HG03571 (cell line): ENCODE results near the gene PPM1A.

Experiments used
- ATAC-seq: cut with Tn5 transposase; IDR thresholded peaks from one replicate; pipeline ENCODE4 v1.9.1; 2021; ENCODE audit not compliant: unreplicated experiment

Gene PPM1A

DNA sequence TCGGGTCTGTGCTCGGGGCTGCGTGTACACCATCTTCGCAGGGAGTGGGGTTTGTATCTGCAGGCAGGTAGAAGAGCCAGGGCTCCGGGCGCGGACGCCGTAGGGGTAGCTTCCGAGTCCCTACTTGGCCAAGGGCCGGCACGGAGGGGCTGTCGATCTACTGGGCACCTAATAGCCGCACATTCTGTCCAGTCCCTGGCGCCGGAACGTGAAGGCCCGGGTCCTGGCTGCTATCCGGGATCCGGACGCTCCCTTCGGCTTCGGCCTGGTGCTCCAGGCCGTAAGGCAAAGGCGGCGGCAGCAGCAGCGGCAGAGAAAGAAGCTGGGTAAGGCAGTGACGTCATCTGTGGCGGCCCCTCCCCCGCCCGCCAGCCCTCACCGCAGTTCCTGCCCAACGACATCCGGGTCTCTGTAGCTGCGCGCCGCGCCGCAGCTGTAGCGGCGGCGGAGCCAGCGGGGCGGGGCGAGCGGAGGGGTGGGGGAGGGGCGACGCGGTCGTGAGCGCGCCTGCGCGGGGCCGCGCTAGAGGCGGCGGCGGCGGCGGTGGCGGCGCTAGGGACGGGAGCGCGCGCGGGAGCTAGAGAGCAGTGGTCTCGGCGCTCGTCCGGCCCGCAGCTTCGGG, at the start of gene PPM1A:
Gene PPM1A (plus strand): TSS at position 525 of the 622 bp plus-strand sequence. CDS start 33,483 bp downstream, outside the sequence.
- ATAC-seq = peak; percentile 70

DNA sequence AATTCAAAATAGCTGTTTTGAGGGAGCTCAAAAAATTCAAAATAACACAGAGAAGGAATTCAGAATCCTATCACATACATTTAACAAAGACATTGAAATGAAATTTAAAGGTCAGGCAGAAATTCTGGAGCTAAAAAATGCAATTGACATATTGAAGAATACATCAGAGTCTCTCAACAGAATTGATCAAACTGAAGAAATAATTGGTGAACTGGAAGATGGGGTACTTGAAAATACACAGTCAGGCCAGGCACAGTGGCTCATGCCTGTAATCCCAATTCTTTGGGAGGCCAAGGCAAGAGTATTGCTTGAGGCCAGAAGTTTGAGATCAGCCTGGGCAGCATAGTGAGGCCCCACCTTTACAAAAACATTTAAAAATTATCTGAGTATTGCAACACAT, 49.7 kb upstream of the PPM1A start:
- ATAC-seq = no peak

GRCh38 chr14:60204104-60204842, 44.7 kb upstream of the PPM1A start:
- peak; percentile 67 for ATAC-seq

- ATAC-seq = peak; percentile 43
Measured at GRCh38 chr14:60204843-60205774, 43.9 kb upstream of the PPM1A start.

GRCh38 chr14:60206249-60206670, 42.8 kb upstream of the PPM1A start:
- ATAC-seq = no peak

DNA sequence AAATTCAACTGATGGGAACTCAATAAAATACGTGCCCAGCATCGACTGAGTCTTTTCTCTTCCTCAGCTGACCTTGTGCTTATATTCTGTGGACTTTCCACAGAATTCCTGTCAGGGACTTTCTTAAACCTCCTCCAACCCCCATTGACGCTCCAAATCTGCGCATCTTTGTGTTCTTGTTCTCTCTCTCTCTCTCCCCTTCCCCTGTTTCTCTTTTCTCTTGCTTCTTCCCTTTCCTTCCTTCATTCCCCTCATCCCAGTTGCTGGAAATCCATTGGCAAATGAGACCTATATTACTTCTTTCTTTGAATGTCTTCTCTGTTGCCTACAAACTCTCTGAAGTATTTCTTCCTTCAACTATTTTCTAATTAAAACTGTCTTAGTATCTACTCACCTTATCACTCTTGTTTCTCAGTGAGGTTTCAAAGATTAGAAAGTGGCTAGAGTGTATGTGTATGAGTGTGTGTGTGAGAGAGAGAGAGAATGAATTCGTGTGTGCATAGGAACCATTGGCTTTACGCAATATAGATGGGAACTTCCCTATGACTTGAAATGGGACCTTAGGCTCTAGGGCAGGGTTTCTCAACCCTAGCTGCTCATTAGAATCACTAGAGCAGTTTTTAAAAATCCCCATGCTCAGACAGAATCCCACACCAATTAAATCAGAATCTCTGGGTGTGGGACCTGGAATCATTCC, 42.0 kb upstream of the PPM1A start:
- ATAC-seq = no peak

DNA sequence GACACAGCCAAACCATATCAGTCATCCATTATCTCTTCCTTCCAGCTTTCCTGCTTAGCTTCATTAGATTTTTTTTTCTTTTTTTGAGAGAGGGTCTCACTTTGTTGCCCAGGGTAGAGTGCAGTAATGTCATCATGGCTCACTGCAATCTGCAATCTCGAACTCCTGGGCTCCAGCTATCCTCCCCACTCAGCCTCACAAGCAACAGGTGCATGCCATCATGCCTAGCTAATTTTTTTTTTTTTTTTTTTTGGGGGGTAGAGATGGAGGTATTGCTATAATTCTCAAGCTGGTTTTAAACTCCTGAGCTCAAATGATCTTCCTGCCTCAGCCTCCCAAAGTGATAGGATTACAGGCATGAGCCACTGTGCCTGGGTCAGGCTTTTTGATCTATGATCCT, 38.3 kb upstream of the PPM1A start:
- ATAC-seq = no peak

- ATAC-seq = no peak
Measured at GRCh38 chr14:60211153-60211552, 37.9 kb upstream of the PPM1A start.

GRCh38 chr14:60212503-60213371, 36.3 kb upstream of the PPM1A start:
- peak; percentile 88 for ATAC-seq

DNA sequence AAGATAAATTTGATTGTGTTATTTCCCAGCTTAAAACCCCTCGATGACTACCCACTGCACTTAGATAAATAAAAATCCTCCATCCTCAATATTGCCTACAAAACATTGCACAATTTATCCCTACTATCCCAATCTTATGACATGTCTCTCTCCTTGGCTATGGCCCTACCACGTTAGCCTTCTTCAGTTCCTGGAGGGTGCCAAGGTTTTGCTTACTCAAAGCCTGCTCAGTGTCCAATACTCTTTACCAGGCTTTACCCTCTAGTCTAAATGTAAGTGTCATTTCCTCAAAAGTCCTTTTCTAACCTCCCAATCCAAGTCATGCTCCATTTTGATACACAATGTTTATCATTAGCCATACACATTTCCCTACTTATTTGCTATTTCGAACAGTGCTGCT, 35.0 kb upstream of the PPM1A start:
- ATAC-seq = no peak

DNA sequence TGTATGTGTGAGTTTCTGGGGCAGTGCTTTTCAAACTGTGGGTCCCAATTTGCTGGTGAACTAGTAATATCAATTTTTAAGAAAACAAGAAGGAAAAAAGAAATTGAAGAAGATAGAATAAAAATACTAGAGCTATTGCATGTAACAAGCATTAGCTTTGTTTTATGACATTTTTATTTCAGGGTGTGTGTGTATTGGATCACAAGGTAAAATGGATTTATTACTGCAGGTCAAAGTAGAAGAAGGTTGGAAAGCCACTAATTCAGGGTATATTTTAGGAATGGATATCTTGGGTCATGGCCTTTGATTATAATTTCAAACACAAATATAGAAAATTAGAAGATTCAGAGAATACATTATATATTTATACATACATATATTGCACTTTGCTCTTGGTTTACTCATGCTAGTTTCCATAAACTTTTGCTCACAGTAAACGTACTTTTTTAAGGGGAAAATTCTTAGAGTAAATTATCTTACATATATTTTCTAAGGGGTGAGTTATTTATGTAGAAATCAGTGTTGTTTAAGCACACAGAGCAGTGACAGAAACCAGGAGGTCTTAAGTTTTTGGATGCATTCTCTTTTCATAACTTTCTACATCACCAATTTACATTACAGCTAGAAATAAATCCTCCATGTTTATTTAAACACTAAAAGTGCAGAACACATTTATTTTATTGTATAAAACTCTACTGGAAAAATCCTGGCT, 34.5 kb upstream of the PPM1A start:
- no peak for ATAC-seq

- ATAC-seq = no peak
Measured at GRCh38 chr14:60215127-60215444, 33.9 kb upstream of the PPM1A start.

DNA sequence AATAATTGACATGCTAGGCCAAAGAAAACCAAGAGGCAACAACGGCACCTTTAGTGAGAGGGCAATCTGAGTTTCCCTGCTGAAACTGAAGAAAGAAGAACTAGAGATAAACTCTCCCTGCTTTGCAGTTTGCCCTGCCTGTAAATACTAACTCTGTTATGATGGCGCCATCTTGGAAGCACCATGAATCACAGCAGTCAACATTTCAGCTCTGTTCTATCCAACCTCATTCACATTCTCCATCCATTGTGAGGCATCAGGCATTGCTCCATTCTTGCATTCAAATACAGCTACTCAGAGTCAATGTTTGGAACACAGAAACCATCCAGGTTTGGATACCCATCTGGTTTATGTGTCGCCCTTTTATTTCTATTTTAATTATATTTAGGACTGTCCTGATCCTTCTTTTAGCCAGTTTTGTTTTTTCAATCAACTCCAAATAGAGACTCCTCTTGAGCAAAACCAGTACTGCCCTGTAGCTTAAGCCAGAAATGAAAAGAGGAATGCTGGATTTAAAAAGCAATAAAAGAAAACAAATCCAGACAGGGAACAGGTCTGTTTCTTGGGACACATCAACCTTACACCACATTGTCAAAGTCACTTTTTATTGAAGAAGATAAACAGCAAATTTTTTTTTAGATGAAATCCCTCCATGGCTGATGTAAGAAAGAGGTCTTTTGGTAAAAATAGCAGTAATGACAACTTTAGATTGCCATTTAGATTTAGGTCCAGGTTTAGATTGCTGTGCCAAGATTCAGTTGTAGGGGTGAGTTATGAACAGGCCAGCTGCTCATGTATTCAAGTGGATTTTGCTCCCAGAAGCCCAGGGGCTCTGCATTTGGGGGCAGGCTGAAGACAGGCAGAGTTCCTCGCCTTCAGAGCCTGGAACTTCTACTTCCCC, 33.3 kb upstream of the PPM1A start:
- no peak for ATAC-seq

DNA sequence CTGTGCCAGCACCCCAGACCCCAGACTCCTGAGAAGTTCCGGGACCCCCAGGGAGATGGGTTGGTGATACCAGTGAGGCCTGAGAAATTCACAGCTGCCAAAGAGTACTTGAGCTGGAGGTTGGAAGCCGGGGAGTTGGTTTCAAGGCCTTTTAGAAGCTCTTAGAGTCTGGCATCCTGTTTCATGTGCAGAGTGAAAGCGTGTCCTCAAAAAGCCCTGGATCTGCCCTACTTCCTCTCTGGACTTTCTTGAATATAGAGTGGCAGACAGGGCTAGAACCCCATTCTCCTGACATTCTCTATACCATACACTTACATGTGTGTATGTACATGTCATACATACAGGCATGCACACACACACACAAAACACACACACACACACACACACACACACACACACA, 31.3 kb upstream of the PPM1A start:
- no peak for ATAC-seq

- peak; percentile 47 for ATAC-seq
Measured at GRCh38 chr14:60220084-60220483, 28.9 kb upstream of the PPM1A start.

- ATAC-seq = no peak
Measured at GRCh38 chr14:60220917-60221316, 28.1 kb upstream of the PPM1A start.

- no peak for ATAC-seq
Measured at GRCh38 chr14:60221457-60221856, 27.6 kb upstream of the PPM1A start.

- ATAC-seq = no peak
Measured at GRCh38 chr14:60222820-60223219, 26.2 kb upstream of the PPM1A start.

GRCh38 chr14:60225265-60225664, 23.8 kb upstream of the PPM1A start:
- ATAC-seq = no peak
